Myocyte (in vitro differentiated cells): ENCODE results near the gene RPGRIP1L. TPM values are rescaled to one million over a fixed set of nuclear protein-coding genes. Genes with fewer than 3 reads are reported as not detected.

ENCODE experiments used
- DNase-seq: peaks from one replicate; pipeline ENCODE4 v3.0.0-alpha.2; 2012; ENCODE audit warnings: low read depth
- total RNA-seq: library from RNA; depleted of rRNA; stranded (reverse); fragments of >200 nt; gene quantifications from 2 replicates; pipeline ENCODE4 v1.2.3, GENCODE V29; 2014

The RPGRIP1L gene
- total RNA-seq, 1 donor from 2014 or later, result 8.9 TPM

DNA sequence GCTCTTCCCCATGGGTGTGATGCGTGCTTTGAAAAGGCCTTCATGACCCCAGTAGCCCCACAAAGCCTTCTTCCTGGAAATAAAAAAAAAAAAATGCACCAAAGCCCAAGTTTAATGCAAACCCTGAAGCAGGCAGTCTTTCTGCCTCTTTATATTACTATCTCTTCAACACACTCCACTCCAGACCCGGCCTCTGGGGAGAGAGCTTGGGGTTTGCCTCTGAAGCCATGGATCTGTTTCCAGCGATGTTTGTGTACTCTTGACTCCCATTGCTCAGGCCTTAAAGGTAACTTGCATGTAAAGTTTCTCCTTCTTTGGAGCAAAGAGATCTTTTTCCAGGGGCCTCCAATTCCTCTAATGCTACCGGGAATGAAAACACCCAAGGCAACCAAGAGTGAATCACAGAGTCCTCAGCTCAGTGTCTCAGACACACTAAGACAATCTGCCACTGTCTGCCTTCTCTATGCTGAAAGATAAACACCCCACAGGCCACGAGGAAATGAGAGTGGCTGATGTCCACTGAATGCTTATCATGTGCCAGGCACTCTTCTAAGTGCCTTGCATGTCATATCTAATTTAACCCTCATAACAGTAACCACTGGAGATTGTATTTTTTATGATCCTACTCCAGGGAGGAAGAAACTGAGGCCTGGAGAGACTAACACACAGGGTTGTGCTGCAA is 144.2 kb downstream of the RPGRIP1L start:
- no peak for DNase-seq

DNA sequence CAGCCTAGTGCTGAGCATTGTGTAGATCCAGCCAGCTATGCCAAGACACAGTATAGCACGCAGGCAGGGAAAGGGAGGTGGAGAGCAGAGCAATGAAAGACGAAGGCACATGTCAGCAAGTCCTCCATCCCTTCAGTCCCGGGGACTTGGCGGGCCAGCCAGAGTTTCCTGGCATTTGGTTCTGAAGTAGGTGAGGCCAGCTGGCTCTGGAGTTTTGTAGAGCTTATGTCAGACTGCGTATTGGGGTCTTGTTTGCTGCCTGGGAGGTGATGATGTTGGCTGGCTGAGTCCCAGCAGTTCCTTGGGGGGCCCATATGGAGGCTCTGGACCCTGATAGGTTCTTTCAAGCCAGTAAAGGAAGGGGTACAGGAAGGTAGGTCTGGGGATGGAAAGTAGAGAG is 144.9 kb downstream of the RPGRIP1L start:
- DNase-seq, result no peak

- no peak for DNase-seq
These were observed 147.1 kb downstream of the RPGRIP1L start for GRCh38 chr16:53556521-53556920.

GRCh38 chr16:53549970-53550690 is 153.5 kb downstream of the RPGRIP1L start:
- peak; percentile 82 for DNase-seq

Other genes starting within 250 kb of the RPGRIP1L start
- 24.6 and 34.7 TPM in 2 replicates for gene AKTIP, start 200.7 kb downstream of the RPGRIP1L start, total RNA-seq
- gene FTO, start 297 bp upstream of the RPGRIP1L start, total RNA-seq, result 121 and 137 TPM in 2 replicates